ENCODE results near the gene OSER1. TPM values are rescaled to one million over a fixed set of nuclear protein-coding genes. Genes with fewer than 3 reads are reported as not detected.

The OSER1 gene
- polyA plus RNA-seq, 3 donors: 42.3 to 89.1 (median 45.1) TPM

- no peak overlapping the region for H3K27ac Mint-ChIP-seq
- peaks cover 0 to 4% of the 10 kb centered on the region in 2 donors for H3K4me1 ChIP-seq (ENCODE audit: control insufficient read depth in 1 of 2, insufficient read depth in 2 of 2, low read length in 2 of 2)
- H3K27me3 ChIP-seq (ENCODE audit: control insufficient read depth in 2 of 2, insufficient read depth in 2 of 2, low read length in 2 of 2): peaks cover 13 to 43% of the 10 kb centered on the region in 2 donors
- H3K36me3 Mint-ChIP-seq: no peaks in the 10 kb centered on the region
- H3K9me3 Mint-ChIP-seq: peaks cover 0 to 2% (median 0%) of the 10 kb centered on the region in 7 donors
- no peak overlapping the region for H3K27ac ChIP-seq (ENCODE audit: low read depth in 1 of 2, low read length in 2 of 2)
- H3K9me3 ChIP-seq (replicated peaks in 1 of 2; ENCODE audit: control insufficient read depth in 1 of 2, insufficient read depth in 1 of 2, low read length in 2 of 2): peaks cover 0 to 12% of the 10 kb centered on the region in 2 donors
- no peak for DNase-seq
- peaks cover 32 to 53% (median 41%) of the 10 kb centered on the region in 3 donors for H3K27me3 Mint-ChIP-seq (ENCODE audit: low read depth in 3 of 3)
- peaks cover 8% of the 10 kb centered on the region for H3K4me1 Mint-ChIP-seq
- H3K4me2 ChIP-seq (replicated peaks; ENCODE audit: extremely low read depth, low read length, poor library complexity, severe bottlenecking): no peak overlapping the region
- H3K9ac ChIP-seq (ENCODE audit: insufficient read depth, low read length, poor library complexity, severe bottlenecking): no peak overlapping the region
- no peak overlapping the region for H3K4me3 ChIP-seq (replicated peaks in 1 of 3; ENCODE audit: low read depth in 2 of 3, low read length in 3 of 3)
- H2AFZ ChIP-seq (ENCODE audit: insufficient read depth, low read depth, low read length, poor library complexity, severe bottlenecking): no peak overlapping the region
- TF ChIP-seq, protein P1, sequence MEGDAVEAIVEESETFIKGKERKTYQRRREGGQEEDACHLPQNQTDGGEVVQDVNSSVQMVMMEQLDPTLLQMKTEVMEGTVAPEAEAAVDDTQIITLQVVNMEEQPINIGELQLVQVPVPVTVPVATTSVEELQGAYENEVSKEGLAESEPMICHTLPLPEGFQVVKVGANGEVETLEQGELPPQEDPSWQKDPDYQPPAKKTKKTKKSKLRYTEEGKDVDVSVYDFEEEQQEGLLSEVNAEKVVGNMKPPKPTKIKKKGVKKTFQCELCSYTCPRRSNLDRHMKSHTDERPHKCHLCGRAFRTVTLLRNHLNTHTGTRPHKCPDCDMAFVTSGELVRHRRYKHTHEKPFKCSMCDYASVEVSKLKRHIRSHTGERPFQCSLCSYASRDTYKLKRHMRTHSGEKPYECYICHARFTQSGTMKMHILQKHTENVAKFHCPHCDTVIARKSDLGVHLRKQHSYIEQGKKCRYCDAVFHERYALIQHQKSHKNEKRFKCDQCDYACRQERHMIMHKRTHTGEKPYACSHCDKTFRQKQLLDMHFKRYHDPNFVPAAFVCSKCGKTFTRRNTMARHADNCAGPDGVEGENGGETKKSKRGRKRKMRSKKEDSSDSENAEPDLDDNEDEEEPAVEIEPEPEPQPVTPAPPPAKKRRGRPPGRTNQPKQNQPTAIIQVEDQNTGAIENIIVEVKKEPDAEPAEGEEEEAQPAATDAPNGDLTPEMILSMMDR (IDR thresholded peaks at IDR 0.05): no peak
- WGBS (ENCODE audit: insufficient coverage): 86% methylated on average over 1 of the region's 3 CpGs
- no peak overlapping the region for H3K4me3 Mint-ChIP-seq
- no peaks in the 10 kb centered on the region for H4K20me1 ChIP-seq (ENCODE audit: insufficient read depth, low read length)
- H3K79me2 ChIP-seq (ENCODE audit: insufficient read depth, low read length): no peaks in the 10 kb centered on the region
- H3K36me3 ChIP-seq (replicated peaks in 1 of 2; ENCODE audit: control insufficient read depth in 1 of 2, insufficient read depth in 2 of 2, low read length in 2 of 2): no peaks in the 10 kb centered on the region
- intact Hi-C loops (cut with micrococcal nuclease): loop anchor here in 1 of 2 donors (10.0 kb wide), 1 partner anchor 68 kb away; no protein-coding TSS in a partner anchor
Observed at GRCh38 chr20:44182863-44183262, 27.7 kb downstream of the OSER1 start.

DNA sequence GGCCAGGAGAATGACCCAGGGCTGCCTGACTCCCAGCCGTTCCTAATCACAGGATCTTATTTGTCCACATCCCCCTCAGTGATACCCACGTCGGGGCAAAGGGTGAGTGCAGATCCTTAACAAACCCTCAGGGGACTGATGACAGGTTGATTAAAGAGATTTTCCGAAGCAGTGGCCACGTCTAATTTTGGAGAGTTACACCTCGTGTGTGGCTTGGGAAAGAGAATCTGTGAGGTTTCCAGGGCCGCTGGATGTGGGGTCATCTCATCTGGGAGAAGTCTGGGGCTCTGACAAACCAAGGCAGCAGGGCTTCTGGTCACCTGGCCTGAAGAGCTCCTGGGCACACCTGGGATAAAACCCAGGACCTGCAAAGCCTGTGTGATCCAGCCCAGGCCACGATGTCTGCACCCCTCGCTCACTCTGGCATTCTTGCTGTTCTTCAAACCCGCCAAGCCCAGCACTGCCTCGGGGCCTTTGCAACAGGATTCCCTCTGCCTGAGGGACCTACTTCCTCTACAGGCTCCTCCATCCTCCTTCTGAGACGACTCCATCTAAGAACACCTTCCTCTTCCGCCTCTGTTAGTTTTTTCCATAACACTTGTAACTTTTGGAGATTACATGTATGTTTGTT, 28.3 kb downstream of the OSER1 start:
- Histone ChIP-seq H3K27me3 (ENCODE audit: control insufficient read depth in 2 of 2, insufficient read depth in 2 of 2, low read length in 2 of 2) (peaks cover 9 to 37% of the 10 kb centered on the region in 2 donors), H3K4me1 (ENCODE audit: control insufficient read depth in 1 of 2, insufficient read depth in 2 of 2, low read length in 2 of 2) (peaks cover 0 to 4% of the 10 kb centered on the region in 2 donors), H3K4me2 (replicated peaks; ENCODE audit: extremely low read depth, low read length, poor library complexity, severe bottlenecking) (no peak overlapping the region), H3K9me3 (replicated peaks in 1 of 2; ENCODE audit: control insufficient read depth in 1 of 2, insufficient read depth in 1 of 2, low read length in 2 of 2) (peaks cover 0 to 6% of the 10 kb centered on the region in 2 donors), H2AFZ (ENCODE audit: insufficient read depth, low read depth, low read length, poor library complexity, severe bottlenecking) (no peak overlapping the region), H3K9ac (ENCODE audit: insufficient read depth, low read length, poor library complexity, severe bottlenecking) (no peak overlapping the region), H3K27ac (ENCODE audit: low read depth in 1 of 2, low read length in 2 of 2) (no peak overlapping the region), H4K20me1 (ENCODE audit: insufficient read depth, low read length) (no peaks in the 10 kb centered on the region), H3K4me3 (replicated peaks in 1 of 3; ENCODE audit: low read depth in 2 of 3, low read length in 3 of 3) (no peak overlapping the region), H3K36me3 (replicated peaks in 1 of 2; ENCODE audit: control insufficient read depth in 1 of 2, insufficient read depth in 2 of 2, low read length in 2 of 2) (no peaks in the 10 kb centered on the region), H3K79me2 (ENCODE audit: insufficient read depth, low read length) (no peaks in the 10 kb centered on the region)
- H3K4me1 Mint-ChIP-seq: peaks cover 2% of the 10 kb centered on the region
- no peaks in the 10 kb centered on the region for H3K36me3 Mint-ChIP-seq
- peaks cover 0 to 2% (median 0%) of the 10 kb centered on the region in 7 donors for H3K9me3 Mint-ChIP-seq
- no peak for DNase-seq
- no peak overlapping the region for H3K27ac Mint-ChIP-seq
- peak overlapping the region in 1 of 2 donors; percentile 18 for H3K4me3 Mint-ChIP-seq
- 53% methylated on average over 8 of the region's 13 CpGs for WGBS (ENCODE audit: insufficient coverage)
- intact Hi-C loops (cut with micrococcal nuclease): loop anchor here in 1 of 2 donors (10.0 kb wide), 1 partner anchor 67 kb away; no protein-coding TSS in a partner anchor
- peaks cover 26 to 47% (median 35%) of the 10 kb centered on the region in 3 donors for H3K27me3 Mint-ChIP-seq (ENCODE audit: low read depth in 3 of 3)
- TF ChIP-seq, protein P1 (IDR thresholded peaks at IDR 0.05): no peak
